HepG2 (cell line): ENCODE measurements around the gene SLC41A1. TPM values are rescaled to one million over a fixed set of nuclear protein-coding genes. Genes with fewer than 3 reads are reported as not detected.

Experiments
- ATAC-seq: fragments of 200-7000 bp; cut with Tn5 transposase; 3 replicates; pipeline ENCODE4 v1.9.1; 2020; ENCODE audit warnings: mild to moderate bottlenecking, moderate library complexity
- BruUV-seq: library from RNA; stranded (reverse); fragments of 400-500 nt; replicated peaks from 2 replicates; lab custom pipeline; 2021; lab: Mats Ljungman, UMichigan
- CTCF ChIA-PET: fragments of 300-600 bp; formaldehyde crosslinking; extraction: SDS; loops from one replicate; lab custom pipeline; 2021; ENCODE audit warnings: low total read pairs, inconsistent platforms, low intra/inter-chr PET ratio; lab: Yijun Ruan, JAX
- POLR2A ChIA-PET: fragments of 350-600 bp; sonication (Branson Sonifier 250); formaldehyde crosslinking; loops from one replicate; lab custom pipeline; 2020; ENCODE audit warnings: antibody characterized with exemption, inconsistent platforms; lab: Yijun Ruan, JAX
- DNase-seq: peaks from one replicate; pipeline ENCODE4 v3.0.0-alpha.2; 2015; ENCODE audit warnings: low spot score
- FAIRE-seq: peaks from 3 replicates; lab custom pipeline; 2011; peaks lifted over from hg19 to GRCh38; lab: Jason Lieb, UNC
- H2AFZ ChIP-seq: one replicate; pipeline ENCODE4 v1.6.1; 2011; ENCODE audit warnings: low read length, inconsistent platforms
- H3K27ac ChIP-seq: fragments of 300-600 bp; 3 replicates; pipeline ENCODE4 v1.8.0; 2011; ENCODE audit warnings: mixed run types, mild to moderate bottlenecking, mixed read lengths, low read length, inconsistent platforms; ENCODE audit not compliant: insufficient read depth; ENCODE audit errors: extremely low read length
- H3K27me3 ChIP-seq, 2 experiments: fragments of 200-600 bp in 1 of 2; 2 replicates in 1 of 2; 3 replicates in 1 of 2; pipeline versions ENCODE4 v1.6.0 to v1.8.0; 2011; ENCODE audit warnings: low read length in 2 of 2, mild to moderate bottlenecking in 2 of 2, moderate library complexity in 2 of 2, inconsistent platforms in 1 of 2; ENCODE audit not compliant: insufficient read depth in 2 of 2, control insufficient read depth in 1 of 2
- H3K36me3 ChIP-seq, 2 experiments: fragments of 200-600 bp in 1 of 2; replicated peaks in 1 of 2; 2 replicates in 1 of 2; 3 replicates in 1 of 2; pipeline versions ENCODE4 v1.5.1 to v1.8.0; 2011; ENCODE audit warnings: low read length in 2 of 2, inconsistent platforms in 1 of 2; ENCODE audit not compliant: insufficient read depth in 2 of 2, control insufficient read depth in 1 of 2
- H3K4me1 ChIP-seq: 2 replicates; pipeline ENCODE4 v1.5.1; 2012; ENCODE audit warnings: low read length, inconsistent platforms; ENCODE audit not compliant: insufficient read depth
- H3K4me2 ChIP-seq: 2 replicates; pipeline ENCODE4 v1.6.0; 2011; ENCODE audit warnings: low read depth, low read length, inconsistent platforms
- H3K4me3 ChIP-seq, 3 experiments: fragments of 200-600 bp in 1 of 3; sonication (generic), shearing (Covaris generic) in 1 of 3; replicated peaks in 1 of 3; 2 replicates each; pipeline ENCODE4 v1.5.1; 2011 to 2016; ENCODE audit warnings: low read length in 3 of 3, inconsistent platforms in 2 of 3, low read depth in 2 of 3, mild to moderate bottlenecking in 2 of 3, control low read depth in 1 of 3, mixed read lengths in 1 of 3; ENCODE audit not compliant: insufficient read depth in 1 of 3
- H3K79me2 ChIP-seq: one replicate; pipeline ENCODE4 v1.6.1; 2011; ENCODE audit warnings: low read length, inconsistent platforms; ENCODE audit not compliant: insufficient read depth
- H3K9ac ChIP-seq: 2 replicates; pipeline ENCODE4 v1.6.0; 2011; ENCODE audit warnings: mild to moderate bottlenecking, low read depth, low read length, inconsistent platforms; ENCODE audit not compliant: insufficient read depth
- H3K9me3 ChIP-seq: 2 replicates; pipeline ENCODE4 v1.5.1; 2012; ENCODE audit warnings: mild to moderate bottlenecking, low read length
- H4K20me1 ChIP-seq: 2 replicates; pipeline ENCODE4 v1.6.0; 2011; ENCODE audit warnings: inconsistent platforms, mild to moderate bottlenecking, low read length, moderate library complexity; ENCODE audit not compliant: insufficient read depth
- ATRX ChIP-seq: sonication (generic); formaldehyde crosslinking; IDR thresholded peaks from 2 replicates; pipeline ENCODE4 v1.4.0; 2020; ENCODE audit warnings: missing genetic modification reagents, borderline replicate concordance
- CSRNP2 ChIP-seq: sonication (generic); formaldehyde crosslinking; conservative IDR thresholded peaks from 2 replicates; pipeline ENCODE4 v1.8.0; 2022; ENCODE audit warnings: low read depth, missing genetic modification reagents
- GABPA ChIP-seq, 2 experiments: IDR thresholded peaks; 2 replicates each; pipeline ENCODE4 v1.6.1; 2011 to 2016; ENCODE audit warnings: low read depth in 2 of 2, low read length in 1 of 2, missing biosample characterization in 1 of 2, missing genetic modification characterization in 1 of 2
- SUZ12 ChIP-seq: fragments of 150-350 bp; IDR thresholded peaks from 2 replicates; pipeline ENCODE4 v1.6.1; 2014; ENCODE audit warnings: low read depth, low read length
- TEAD2 ChIP-seq: sonication (generic); formaldehyde crosslinking; IDR thresholded peaks from 2 replicates; pipeline ENCODE4 v1.9.0; 2021; ENCODE audit warnings: missing genetic modification reagents
- TEAD3 ChIP-seq: optimal IDR thresholded peaks from 2 replicates; pipeline ENCODE3; 2016; ENCODE audit warnings: borderline replicate concordance
- TMF1 ChIP-seq: sonication (generic); formaldehyde crosslinking; IDR thresholded peaks from 2 replicates; pipeline ENCODE4 v1.8.1; 2022; ENCODE audit warnings: low read depth, missing genetic modification reagents
- ZNF232 ChIP-seq: sonication (generic); formaldehyde crosslinking; IDR thresholded peaks from 2 replicates; pipeline ENCODE4 v1.4.0; 2020; ENCODE audit warnings: missing genetic modification reagents, borderline replicate concordance
- ZNF549 ChIP-seq: sonication (generic); formaldehyde crosslinking; IDR thresholded peaks from 2 replicates; pipeline ENCODE4 v1.5.0; 2020; ENCODE audit warnings: missing genetic modification reagents
- ZNF556 ChIP-seq: sonication (generic); formaldehyde crosslinking; IDR thresholded peaks from 2 replicates; pipeline ENCODE4 v1.4.0; 2020; ENCODE audit warnings: mild to moderate bottlenecking, missing genetic modification reagents, borderline replicate concordance
- ZNF615 ChIP-seq: sonication (generic); formaldehyde crosslinking; IDR thresholded peaks from 2 replicates; pipeline ENCODE4 v1.5.0; 2020; ENCODE audit warnings: mild to moderate bottlenecking, missing genetic modification reagents, borderline replicate concordance
- ZNF749 ChIP-seq: sonication (generic); formaldehyde crosslinking; IDR thresholded peaks from 2 replicates; pipeline ENCODE4 v1.8.0; 2022; ENCODE audit warnings: mild to moderate bottlenecking, missing genetic modification reagents, moderate library complexity, borderline replicate concordance
- ZSCAN21 ChIP-seq: sonication (generic); formaldehyde crosslinking; IDR thresholded peaks from 2 replicates; pipeline ENCODE4 v1.8.0; 2022; ENCODE audit warnings: mild to moderate bottlenecking, missing genetic modification reagents, moderate library complexity, borderline replicate concordance
- WGBS: methylation state at CpG from one replicate; pipeline ENCODE4 v1.1.6; 2017; ENCODE audit warnings: low lambda C conversion rate; 5-methylcytosine and 5-hydroxymethylcytosine counted together
- in situ Hi-C: cut with HindIII; loops from 2 replicates; pipeline ENCODE4 v1.10.0; 2017; ENCODE audit warnings: low pct_unique_long_range_greater_than_20kb; ENCODE audit not compliant: extremely low pct_ligation_motif_present
- intact Hi-C: fragments of 100-400 bp; cut with micrococcal nuclease; formaldehyde crosslinking; loops from one replicate; pipeline ENCODE4 v1.10.0; 2022; ENCODE audit not compliant: unreplicated experiment
- polyA plus RNA-seq, 8 experiments: library from polyadenylated mRNA; depleted of rRNA in 3 of 8; stranded (reverse) in 7 of 8; unstranded in 1 of 8; fragments of >200 nt; fragmentation: Illumina TruSeq in 4 of 8; extraction: Trizol in 4 of 8; gene quantifications; 2 replicates each; pipeline versions ENCODE4 v1.2.1 to v1.2.3, GENCODE V29; 2011 to 2016; ENCODE audit warnings: low read depth in 4 of 8, missing spikeins in 1 of 8, mixed read lengths in 1 of 8; ENCODE audit not compliant: insufficient read depth in 1 of 8
- total RNA-seq, 5 experiments: library from RNA; depleted of rRNA; stranded (reverse); fragments of >200 nt; fragmentation: Illumina TruSeq; extraction: Trizol; gene quantifications; 2 replicates each; pipeline ENCODE4 v1.2.3, GENCODE V29; 2016; ENCODE audit warnings: low read depth in 1 of 5
- TF ChIP-seq, protein P1 (sequence below): sonication (generic); formaldehyde crosslinking; IDR thresholded peaks from 2 replicates; pipeline ENCODE4 v1.4.0; 2020; ENCODE audit warnings: mild to moderate bottlenecking, low read depth, missing genetic modification reagents

SLC41A1 gene
- total and polyA plus RNA-seq, 2 of the 13 experiments (the other 11 are each of a cell fraction or from before 2014, with no cell fraction given), result 2.2 to 4.6 TPM

DNA sequence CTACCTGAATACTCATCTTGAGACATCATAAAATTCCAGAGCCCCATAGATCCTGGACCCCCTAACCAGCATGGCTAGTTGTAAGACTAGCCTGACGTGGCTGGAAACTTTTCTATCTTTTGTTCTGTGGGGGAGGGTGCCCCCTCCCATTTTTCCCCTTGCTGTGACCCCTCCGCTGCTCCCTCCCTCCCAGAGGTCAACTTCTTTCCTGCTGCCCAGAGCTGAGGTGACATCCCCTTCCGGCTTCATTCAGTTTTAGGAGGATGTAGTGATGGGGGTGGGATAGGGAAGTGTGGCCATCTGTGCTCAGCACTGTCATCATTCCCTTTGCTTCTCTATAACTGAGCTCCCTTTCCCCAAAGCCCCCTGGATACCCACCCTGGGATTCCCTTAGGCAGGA lies 4.4 kb upstream of the SLC41A1 start:
- H3K27ac ChIP-seq, result no peak overlapping the region
- H3K36me3 ChIP-seq, result no peaks in the 10 kb centered on the region
- no peaks in the 10 kb centered on the region for H4K20me1 ChIP-seq
- WGBS, result 25% methylated on average over 3 of the region's 3 CpGs
- peaks cover 0 to 18% of the 10 kb centered on the region in 2 experiments; a peak in 2 of 5 replicates for H3K27me3 ChIP-seq
- H3K79me2 ChIP-seq, result no peaks in the 10 kb centered on the region
- in situ Hi-C loops (no loop called here), intact Hi-C loops (no loop called here)
- TF ChIP-seq ZNF232 (CRISPR knock-in tag), result no peak
- no peak for TF ChIP-seq TEAD2 (CRISPR knock-in tag)
- TF ChIP-seq TMF1 (CRISPR knock-in tag), result no peak
- TF ChIP-seq, protein P1, sequence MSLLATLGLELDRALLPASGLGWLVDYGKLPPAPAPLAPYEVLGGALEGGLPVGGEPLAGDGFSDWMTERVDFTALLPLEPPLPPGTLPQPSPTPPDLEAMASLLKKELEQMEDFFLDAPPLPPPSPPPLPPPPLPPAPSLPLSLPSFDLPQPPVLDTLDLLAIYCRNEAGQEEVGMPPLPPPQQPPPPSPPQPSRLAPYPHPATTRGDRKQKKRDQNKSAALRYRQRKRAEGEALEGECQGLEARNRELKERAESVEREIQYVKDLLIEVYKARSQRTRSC (CRISPR knock-in tag), result no peak
- no peak for TF ChIP-seq TEAD3 (CRISPR knock-in tag)
- no peak for TF ChIP-seq CSRNP2 (CRISPR knock-in tag)
- TF ChIP-seq GABPA (IDR thresholded peaks at IDR 0.05; ENCODE audit: low read depth, low read length), result no peak
- no peak for TF ChIP-seq GABPA (CRISPR knock-in tag; IDR thresholded peaks at IDR 0.05; ENCODE audit: low read depth)
- TF ChIP-seq ZNF615, result no peak
- TF ChIP-seq ZSCAN21 (CRISPR knock-in tag), result no peak
- TF ChIP-seq ZNF749 (CRISPR knock-in tag), result no peak
- TF ChIP-seq ATRX, result no peak
- TF ChIP-seq ZNF549 (CRISPR knock-in tag), result no peak
- no peak for TF ChIP-seq SUZ12
- TF ChIP-seq ZNF556 (CRISPR knock-in tag), result no peak
- ATAC-seq, result no peak
- no peak overlapping the region for H2AFZ ChIP-seq
- ChIA-PET POLR2A (no interaction called here), CTCF (no interaction called here)
- no peaks in the 10 kb centered on the region for H3K9me3 ChIP-seq
- BruUV-seq, result no TSS peak
- no peak overlapping the region for H3K9ac ChIP-seq
- no peak overlapping the region for H3K4me2 ChIP-seq
- DNase-seq, result no peak
- no peak overlapping the region for H3K4me3 ChIP-seq
- peaks cover 9% of the 10 kb centered on the region for H3K4me1 ChIP-seq
- no peak for FAIRE-seq
